ENCODE measurements around the gene MBD4.
"Not testable (repeated sequence)": the region's sequence is repeated elsewhere in the genome, so short reads cannot be mapped to it uniquely, and the experiment has no call there.

The MBD4 gene

GRCh38 chr3:129439817-129440617 is at the start of gene MBD4, which contains the start of gene IFT122:
Gene MBD4 (minus strand): TSS chr3:129439948. CDS start chr3:129439833, 115 bp downstream.
Gene IFT122 (plus strand): TSS chr3:129440224. CDS start chr3:129440331, 107 bp downstream.
- peak within 1 kb of the TSS; percentile 91 to 92 for H3K4me3 ChIP-seq (replicated peaks in 1 of 2; ENCODE audit: low read depth in 2 of 2, low read length in 2 of 2)
- no peak for TF ChIP-seq CTCF (IDR thresholded peaks at IDR 0.05; ENCODE audit: low read depth, low read length)
- DNase-seq (ENCODE audit: low read depth in 2 of 2) = peak; percentile 100

- not testable (repeated sequence) for H3K4me3 ChIP-seq (replicated peaks in 1 of 2; ENCODE audit: low read depth in 2 of 2, low read length in 2 of 2); DNase-seq (ENCODE audit: low read depth in 2 of 2)
Observed at GRCh38 chr3:129489258-129489657, 49.5 kb upstream of the MBD4 start.

- not testable (repeated sequence) for H3K4me3 ChIP-seq (replicated peaks in 1 of 2; ENCODE audit: low read depth in 2 of 2, low read length in 2 of 2); DNase-seq (ENCODE audit: low read depth in 2 of 2)
Observed at GRCh38 chr3:129487868-129488335, 48.2 kb upstream of the MBD4 start.

- TF ChIP-seq CTCF (IDR thresholded peaks at IDR 0.05; ENCODE audit: low read depth, low read length) = no peak
- H3K4me3 ChIP-seq (replicated peaks in 1 of 2; ENCODE audit: low read depth in 2 of 2, low read length in 2 of 2) = no peak overlapping the region
- DNase-seq (ENCODE audit: low read depth in 2 of 2) = no peak
Observed at GRCh38 chr3:129487183-129487867, 47.6 kb upstream of the MBD4 start.

GRCh38 chr3:129486664-129487035 is 46.9 kb upstream of the MBD4 start:
- TF ChIP-seq CTCF (IDR thresholded peaks at IDR 0.05; ENCODE audit: low read depth, low read length) = no peak
- no peak for DNase-seq (ENCODE audit: low read depth in 2 of 2)
- H3K4me3 ChIP-seq (replicated peaks in 1 of 2; ENCODE audit: low read depth in 2 of 2, low read length in 2 of 2) = no peak overlapping the region

GRCh38 chr3:129485721-129486663 is 46.2 kb upstream of the MBD4 start:
- peak; percentile 99 for DNase-seq (ENCODE audit: low read depth in 2 of 2)
- peak overlapping the region in 1 of 2 donors; percentile 8 for H3K4me3 ChIP-seq (replicated peaks in 1 of 2; ENCODE audit: low read depth in 2 of 2, low read length in 2 of 2)
- TF ChIP-seq CTCF (IDR thresholded peaks at IDR 0.05; ENCODE audit: low read depth, low read length) = no peak

- DNase-seq (ENCODE audit: low read depth in 2 of 2) = not testable (repeated sequence)
Observed at GRCh38 chr3:129485146-129485545, 45.4 kb upstream of the MBD4 start.

GRCh38 chr3:129483870-129484269 is 44.1 kb upstream of the MBD4 start:
- no peak for TF ChIP-seq CTCF (IDR thresholded peaks at IDR 0.05; ENCODE audit: low read depth, low read length)
- no peak overlapping the region for H3K4me3 ChIP-seq (replicated peaks in 1 of 2; ENCODE audit: low read depth in 2 of 2, low read length in 2 of 2)
- DNase-seq (ENCODE audit: low read depth in 2 of 2) = no peak

More at GRCh38 chr3:129485146-129485545, 45.4 kb upstream of the MBD4 start:
- not testable (repeated sequence) for H3K4me3 ChIP-seq (replicated peaks in 1 of 2; ENCODE audit: low read depth in 2 of 2, low read length in 2 of 2)

Data from cardiac fibroblast (primary cell).